ENCODE results near the gene GPR35.

The GPR35 gene

GRCh38 chr2:240624950-240625621 is at the start of gene GPR35:
Gene GPR35 (plus strand): TSS chr2:240625480. CDS start chr2:240629953, 4,473 bp downstream.
- peak within 1 kb of the TSS; percentile 80 for H3K4me3 Mint-ChIP-seq
- peak within 1 kb of the TSS; percentile 92 for H3K27ac Mint-ChIP-seq
- H3K36me3 Mint-ChIP-seq, result peaks cover 38% of the 10 kb centered on the region
- no peaks in the 10 kb centered on the region for H3K9me3 Mint-ChIP-seq
- peak; percentile 66 to 90 for DNase-seq (ENCODE audit: low spot score in 2 of 2)
- H3K4me1 Mint-ChIP-seq, result peaks cover 60% of the 10 kb centered on the region
- peak; percentile 78 for ATAC-seq

- no peak for ATAC-seq
Measured at GRCh38 chr2:240576036-240576435, 49.2 kb upstream of the GPR35 start.

GRCh38 chr2:240576436-240577205 is 48.7 kb upstream of the GPR35 start:
- H3K9me3 Mint-ChIP-seq, result no peaks in the 10 kb centered on the region
- H3K4me1 Mint-ChIP-seq, result peaks cover 33% of the 10 kb centered on the region
- ATAC-seq, result no peak
- H3K4me3 Mint-ChIP-seq, result no peak overlapping the region
- H3K27ac Mint-ChIP-seq, result no peak overlapping the region
- DNase-seq (ENCODE audit: low spot score in 2 of 2), result no peak
- peaks cover 15% of the 10 kb centered on the region for H3K36me3 Mint-ChIP-seq

More at GRCh38 chr2:240576036-240576435, 49.2 kb upstream of the GPR35 start:
- peaks cover 39% of the 10 kb centered on the region for H3K4me1 Mint-ChIP-seq
- peaks cover 15% of the 10 kb centered on the region for H3K36me3 Mint-ChIP-seq
- peak overlapping the region; percentile 54 for H3K27ac Mint-ChIP-seq
- no peaks in the 10 kb centered on the region for H3K9me3 Mint-ChIP-seq
- no peak overlapping the region for H3K4me3 Mint-ChIP-seq
- no peak for DNase-seq (ENCODE audit: low spot score in 2 of 2)

- Mint-ChIP-seq H3K4me3 (no peak overlapping the region), H3K36me3 (peaks cover 15% of the 10 kb centered on the region), H3K27ac (peak overlapping the region; percentile 88), H3K4me1 (peaks cover 36% of the 10 kb centered on the region), H3K9me3 (no peaks in the 10 kb centered on the region)
- DNase-seq (ENCODE audit: low spot score in 2 of 2) (no peak), ATAC-seq (no peak)
Measured at GRCh38 chr2:240577281-240578109, 47.8 kb upstream of the GPR35 start.

- Mint-ChIP-seq H3K4me3 (no peak overlapping the region), H3K9me3 (no peaks in the 10 kb centered on the region), H3K36me3 (peaks cover 15% of the 10 kb centered on the region)
Measured at GRCh38 chr2:240578110-240578450, 47.2 kb upstream of the GPR35 start.

GRCh38 chr2:240578488-240578887 is 46.8 kb upstream of the GPR35 start:
- ATAC-seq, result no peak
- Mint-ChIP-seq H3K36me3 (peaks cover 15% of the 10 kb centered on the region), H3K4me1 (peaks cover 41% of the 10 kb centered on the region), H3K4me3 (no peak overlapping the region), H3K9me3 (no peaks in the 10 kb centered on the region), H3K27ac (peak overlapping the region; percentile 88)
- DNase-seq (ENCODE audit: low spot score in 2 of 2), result no peak

More at GRCh38 chr2:240578110-240578450, 47.2 kb upstream of the GPR35 start:
- no peak for ATAC-seq
- Mint-ChIP-seq H3K4me1 (peaks cover 41% of the 10 kb centered on the region), H3K27ac (peak overlapping the region; percentile 88)
- DNase-seq (ENCODE audit: low spot score in 2 of 2), result no peak

- Mint-ChIP-seq H3K36me3 (peaks cover 15% of the 10 kb centered on the region), H3K27ac (peak overlapping the region; percentile 88), H3K4me3 (peak overlapping the region; percentile 47), H3K9me3 (no peaks in the 10 kb centered on the region), H3K4me1 (peaks cover 41% of the 10 kb centered on the region)
- ATAC-seq (no peak), DNase-seq (ENCODE audit: low spot score in 2 of 2) (peak in 1 of 2 donors; percentile 74)
Measured at GRCh38 chr2:240579071-240579762, 46.1 kb upstream of the GPR35 start.

- peaks cover 49% of the 10 kb centered on the region for H3K4me1 Mint-ChIP-seq
Measured at GRCh38 chr2:240579771-240580614, 45.3 kb upstream of the GPR35 start.

GRCh38 chr2:240581811-240582210 is 43.5 kb upstream of the GPR35 start:
- Mint-ChIP-seq H3K36me3 (peaks cover 13% of the 10 kb centered on the region), H3K4me1 (peaks cover 50% of the 10 kb centered on the region), H3K9me3 (no peaks in the 10 kb centered on the region), H3K27ac (no peak overlapping the region), H3K4me3 (no peak overlapping the region)
- DNase-seq (ENCODE audit: low spot score in 2 of 2) (no peak), ATAC-seq (no peak)

More at GRCh38 chr2:240579771-240580614, 45.3 kb upstream of the GPR35 start:
- Mint-ChIP-seq H3K27ac (peak overlapping the region; percentile 88), H3K4me3 (peak overlapping the region; percentile 47), H3K9me3 (no peaks in the 10 kb centered on the region), H3K36me3 (peaks cover 8% of the 10 kb centered on the region)
- peak; percentile 60 to 83 for DNase-seq (ENCODE audit: low spot score in 2 of 2)
- peak; percentile 91 for ATAC-seq

GRCh38 chr2:240582781-240583180 is 42.5 kb upstream of the GPR35 start:
- Mint-ChIP-seq H3K27ac (no peak overlapping the region), H3K4me3 (no peak overlapping the region), H3K36me3 (peaks cover 18% of the 10 kb centered on the region), H3K9me3 (no peaks in the 10 kb centered on the region), H3K4me1 (peaks cover 54% of the 10 kb centered on the region)
- DNase-seq (ENCODE audit: low spot score in 2 of 2) (no peak), ATAC-seq (no peak)

- ATAC-seq (no peak), DNase-seq (ENCODE audit: low spot score in 2 of 2) (no peak)
- Mint-ChIP-seq H3K4me3 (no peak overlapping the region), H3K27ac (no peak overlapping the region), H3K4me1 (peaks cover 54% of the 10 kb centered on the region), H3K36me3 (peaks cover 23% of the 10 kb centered on the region), H3K9me3 (no peaks in the 10 kb centered on the region)
Measured at GRCh38 chr2:240583774-240584173, 41.5 kb upstream of the GPR35 start.

- no peak for DNase-seq (ENCODE audit: low spot score in 2 of 2)
Measured at GRCh38 chr2:240584486-240585031, 40.7 kb upstream of the GPR35 start.

GRCh38 chr2:240585101-240585500 is 40.2 kb upstream of the GPR35 start:
- ATAC-seq, result no peak
- DNase-seq (ENCODE audit: low spot score in 2 of 2), result no peak
- Mint-ChIP-seq H3K36me3 (peaks cover 30% of the 10 kb centered on the region), H3K4me3 (peak overlapping the region; percentile 96), H3K4me1 (peaks cover 50% of the 10 kb centered on the region), H3K9me3 (no peaks in the 10 kb centered on the region), H3K27ac (no peak overlapping the region)

More at GRCh38 chr2:240584486-240585031, 40.7 kb upstream of the GPR35 start:
- H3K4me1 Mint-ChIP-seq, result peaks cover 54% of the 10 kb centered on the region
- peaks cover 30% of the 10 kb centered on the region for H3K36me3 Mint-ChIP-seq
- peak overlapping the region; percentile 96 for H3K4me3 Mint-ChIP-seq
- H3K27ac Mint-ChIP-seq, result no peak overlapping the region
- H3K9me3 Mint-ChIP-seq, result no peaks in the 10 kb centered on the region
- no peak for ATAC-seq

Measured in stimulated activated effector memory CD8-positive, alpha-beta T cell treated with anti-CD3 and anti-CD28 coated beads, Interleukin-12 subunit alpha, Interleukin-12 subunit beta, amount 100 ng/mL, for 72 hours (primary cell).